HepG2 (cell line): ENCODE measurements around the gene ARFIP2. TPM values are rescaled to one million over a fixed set of nuclear protein-coding genes. Genes with fewer than 3 reads are reported as not detected.

ENCODE experiments used
- CENPT ChIP-seq: sonication (generic); formaldehyde crosslinking; IDR thresholded peaks from 2 replicates; pipeline ENCODE4 v1.8.0; 2022; ENCODE audit warnings: low read depth, mild to moderate bottlenecking, moderate library complexity, missing genetic modification reagents
- CREB3 ChIP-seq: sonication (generic); formaldehyde crosslinking; IDR thresholded peaks from 2 replicates; pipeline ENCODE4 v1.5.0; 2020; ENCODE audit warnings: missing genetic modification reagents
- E2F5 ChIP-seq: sonication (generic); formaldehyde crosslinking; conservative IDR thresholded peaks from 2 replicates; pipeline ENCODE4 v1.4.0; 2020; ENCODE audit warnings: missing genetic modification reagents
- ERF ChIP-seq: IDR thresholded peaks from 2 replicates; pipeline ENCODE4 v1.6.1; 2018; ENCODE audit warnings: missing biosample characterization, missing genetic modification reagents
- KDM4B ChIP-seq: sonication (generic); formaldehyde crosslinking; IDR thresholded peaks from 2 replicates; pipeline ENCODE4 v1.4.0; 2020; ENCODE audit warnings: missing genetic modification reagents
- KDM5A ChIP-seq: fragments of 200-600 bp; sonication (generic); IDR thresholded peaks from 2 replicates; pipeline ENCODE4 v1.7.0; 2018; ENCODE audit warnings: antibody characterized with exemption, mild to moderate bottlenecking, low read length, borderline replicate concordance
- MAF1 ChIP-seq: sonication (generic); formaldehyde crosslinking; IDR thresholded peaks from 2 replicates; pipeline ENCODE4 v1.5.0; 2020; ENCODE audit warnings: missing genetic modification reagents, borderline replicate concordance
- MED8 ChIP-seq: sonication (generic); formaldehyde crosslinking; IDR thresholded peaks from 2 replicates; pipeline ENCODE4 v1.8.1; 2023; ENCODE audit warnings: mild to moderate bottlenecking, missing genetic modification reagents; ENCODE audit not compliant: insufficient replicate concordance
- MEF2D ChIP-seq: sonication (generic); formaldehyde crosslinking; IDR thresholded peaks from 2 replicates; pipeline ENCODE4 v1.5.1; 2020; ENCODE audit warnings: mild to moderate bottlenecking, missing genetic modification reagents
- NCOA2 ChIP-seq: sonication (generic); formaldehyde crosslinking; IDR thresholded peaks from 2 replicates; pipeline ENCODE4 v1.8.0; 2022; ENCODE audit warnings: inconsistent platforms
- NFAT5 ChIP-seq: sonication (generic); formaldehyde crosslinking; IDR thresholded peaks from 2 replicates; pipeline ENCODE4 v1.4.0; 2020; ENCODE audit warnings: missing genetic modification reagents
- NR2C2 ChIP-seq: sonication (generic); formaldehyde crosslinking; IDR thresholded peaks from 2 replicates; pipeline ENCODE4 v1.4.0; 2020; ENCODE audit warnings: missing genetic modification reagents, mild to moderate bottlenecking, moderate library complexity, borderline replicate concordance
- NR2F2 ChIP-seq: IDR thresholded peaks from 2 replicates; pipeline ENCODE4 v1.6.1; 2012; ENCODE audit warnings: low read depth, inconsistent platforms, borderline replicate concordance
- POGZ ChIP-seq: sonication (generic); formaldehyde crosslinking; IDR thresholded peaks from 2 replicates; pipeline ENCODE4 v1.4.0; 2020; ENCODE audit warnings: mild to moderate bottlenecking, missing genetic modification reagents
- SRSF1 ChIP-seq: fragments of 200-400 bp; formaldehyde crosslinking; optimal IDR thresholded peaks from 2 replicates; pipeline ENCODE3; 2017; ENCODE audit warnings: mild to moderate bottlenecking, low read depth, low read length, moderate library complexity
- U2AF2 ChIP-seq: fragments of 200-400 bp; formaldehyde crosslinking; IDR thresholded peaks from 2 replicates; pipeline ENCODE4 v1.6.1; 2017; ENCODE audit warnings: low read depth, mild to moderate bottlenecking, low read length
- ZKSCAN8 ChIP-seq: IDR thresholded peaks from 2 replicates; pipeline ENCODE4 v1.6.1; 2016; ENCODE audit warnings: borderline replicate concordance, missing genetic modification reagents, missing compliant biosample characterization
- ZNF766 ChIP-seq: sonication (generic); formaldehyde crosslinking; IDR thresholded peaks from 2 replicates; pipeline ENCODE4 v1.5.0; 2020; ENCODE audit warnings: missing genetic modification reagents, borderline replicate concordance
- ZNF777 ChIP-seq: sonication (generic); formaldehyde crosslinking; IDR thresholded peaks from 2 replicates; pipeline ENCODE4 v1.4.0; 2020; ENCODE audit warnings: missing genetic modification reagents
- ZNF790 ChIP-seq: sonication (generic); formaldehyde crosslinking; IDR thresholded peaks from 2 replicates; pipeline ENCODE4 v1.8.0; 2022; ENCODE audit warnings: missing genetic modification reagents, mild to moderate bottlenecking, borderline replicate concordance
- ZZZ3 ChIP-seq: sonication (generic); formaldehyde crosslinking; IDR thresholded peaks from 2 replicates; pipeline ENCODE4 v1.4.0; 2020; ENCODE audit warnings: missing genetic modification reagents, mild to moderate bottlenecking, borderline replicate concordance
- polyA plus RNA-seq, 8 experiments: library from polyadenylated mRNA; depleted of rRNA in 3 of 8; stranded (reverse) in 7 of 8; unstranded in 1 of 8; fragments of >200 nt; fragmentation: Illumina TruSeq in 4 of 8; extraction: Trizol in 4 of 8; gene quantifications; 2 replicates each; pipeline versions ENCODE4 v1.2.1 to v1.2.3, GENCODE V29; 2011 to 2016; ENCODE audit warnings: low read depth in 4 of 8, missing spikeins in 1 of 8, mixed read lengths in 1 of 8; ENCODE audit not compliant: insufficient read depth in 1 of 8
- total RNA-seq, 5 experiments: library from RNA; depleted of rRNA; stranded (reverse); fragments of >200 nt; fragmentation: Illumina TruSeq; extraction: Trizol; gene quantifications; 2 replicates each; pipeline ENCODE4 v1.2.3, GENCODE V29; 2016; ENCODE audit warnings: low read depth in 1 of 5
- TF ChIP-seq, protein P1 (sequence below): sonication (generic); formaldehyde crosslinking; IDR thresholded peaks from 2 replicates; pipeline ENCODE4 v1.9.0; 2021; ENCODE audit warnings: missing genetic modification reagents, borderline replicate concordance

The ARFIP2 gene
- total and polyA plus RNA-seq, 2 of the 13 experiments (the other 11 are each of a cell fraction or from before 2014, with no cell fraction given) = 56.6 to 60.2 TPM

GRCh38 chr11:6440906-6441358 is 40.2 kb downstream of the ARFIP2 start, which contains the start of gene HPX (continued):
- TF ChIP-seq ZZZ3 (CRISPR knock-in tag) (no peak), CENPT (no peak), ZKSCAN8 (CRISPR knock-in tag) (no peak), ZNF766 (CRISPR knock-in tag) (no peak), ZNF790 (CRISPR knock-in tag) (no peak), ZNF777 (CRISPR knock-in tag) (no peak), E2F5 (no peak), MAF1 (CRISPR knock-in tag) (no peak), NR2C2 (CRISPR knock-in tag) (peak; percentile 45; the same call in 1 of the 2 replicates), MEF2D (CRISPR knock-in tag) (no peak), POGZ (CRISPR knock-in tag) (no peak), CREB3 (CRISPR knock-in tag) (no peak), KDM4B (CRISPR knock-in tag) (peak; percentile 72; the same call in 1 of the 2 replicates), SRSF1 (no peak), NCOA2 (CRISPR knock-in tag) (peak; percentile 93), NFAT5 (CRISPR knock-in tag) (no peak), MED8 (CRISPR knock-in tag) (no peak), ERF (CRISPR knock-in tag) (no peak), NR2F2 (peak; percentile 72; the same call in 1 of the 2 replicates), KDM5A (no peak), U2AF2 (no peak)
- TF ChIP-seq, protein P1, sequence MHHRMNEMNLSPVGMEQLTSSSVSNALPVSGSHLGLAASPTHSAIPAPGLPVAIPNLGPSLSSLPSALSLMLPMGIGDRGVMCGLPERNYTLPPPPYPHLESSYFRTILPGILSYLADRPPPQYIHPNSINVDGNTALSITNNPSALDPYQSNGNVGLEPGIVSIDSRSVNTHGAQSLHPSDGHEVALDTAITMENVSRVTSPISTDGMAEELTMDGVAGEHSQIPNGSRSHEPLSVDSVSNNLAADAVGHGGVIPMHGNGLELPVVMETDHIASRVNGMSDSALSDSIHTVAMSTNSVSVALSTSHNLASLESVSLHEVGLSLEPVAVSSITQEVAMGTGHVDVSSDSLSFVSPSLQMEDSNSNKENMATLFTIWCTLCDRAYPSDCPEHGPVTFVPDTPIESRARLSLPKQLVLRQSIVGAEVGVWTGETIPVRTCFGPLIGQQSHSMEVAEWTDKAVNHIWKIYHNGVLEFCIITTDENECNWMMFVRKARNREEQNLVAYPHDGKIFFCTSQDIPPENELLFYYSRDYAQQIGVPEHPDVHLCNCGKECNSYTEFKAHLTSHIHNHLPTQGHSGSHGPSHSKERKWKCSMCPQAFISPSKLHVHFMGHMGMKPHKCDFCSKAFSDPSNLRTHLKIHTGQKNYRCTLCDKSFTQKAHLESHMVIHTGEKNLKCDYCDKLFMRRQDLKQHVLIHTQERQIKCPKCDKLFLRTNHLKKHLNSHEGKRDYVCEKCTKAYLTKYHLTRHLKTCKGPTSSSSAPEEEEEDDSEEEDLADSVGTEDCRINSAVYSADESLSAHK = no peak
